Colonic mucosa (tissue), 4 donors: Measurements from ENCODE around the gene MMD. TPM values are rescaled to one million over a fixed set of nuclear protein-coding genes. Genes with fewer than 3 reads are reported as not detected.

Source experiments
- DNase-seq: peaks from one replicate; pipeline ENCODE4 v3.0.0-alpha.2; 2020
- H3K27ac ChIP-seq: fragments of 200-600 bp; one replicate; pipeline ENCODE4 v1.8.0; 2021
- H3K27me3 ChIP-seq: fragments of 200-600 bp; one replicate; pipeline ENCODE4 v1.8.0; 2021
- H3K36me3 ChIP-seq: fragments of 200-600 bp; one replicate; pipeline ENCODE4 v1.8.0; 2021
- H3K4me1 ChIP-seq: fragments of 200-600 bp; one replicate; pipeline ENCODE4 v1.8.0; 2021; ENCODE audit warnings: mild to moderate bottlenecking
- H3K4me3 ChIP-seq: fragments of 200-600 bp; one replicate; pipeline ENCODE4 v1.8.0; 2021
- H3K9ac ChIP-seq, 2 donors: one replicate each; pipeline ENCODE4 v1.7.0; 2013; ENCODE audit warnings: control low read depth in 2 of 2, low read depth in 2 of 2, low read length in 2 of 2
- H3K9me3 ChIP-seq: fragments of 200-600 bp; one replicate; pipeline ENCODE4 v1.8.0; 2021
- intact Hi-C: fragments of 100-400 bp; cut with DNase I; formaldehyde crosslinking; loops from one replicate; pipeline ENCODE4 v1.14.1; 2022
- total RNA-seq, 2 donors: library from RNA; stranded (reverse); fragmentation: NEBNext Ultra II Directional in 1 of 2; extraction: Animal tissue kit (Norgen Biotek cat#: 25700) in 1 of 2; gene quantifications; one replicate each; pipeline ENCODE4 v1.2.1, GENCODE V29; 2021
- TF ChIP-seq, protein P1 (sequence below): fragments of 200-600 bp; IDR thresholded peaks from one replicate; pipeline ENCODE4 v1.8.0; 2022; ENCODE audit warnings: antibody characterized with exemption, mild to moderate bottlenecking
- donor health status: healthy.
- donor health status: DM: no; HTN: no; CAD: no.
- donor health status: DM: no; HTN: no; CAD: no.

The MMD gene
- total RNA-seq, 2 donors from 2014 or later = 17.3 to 20.0 TPM

DNA sequence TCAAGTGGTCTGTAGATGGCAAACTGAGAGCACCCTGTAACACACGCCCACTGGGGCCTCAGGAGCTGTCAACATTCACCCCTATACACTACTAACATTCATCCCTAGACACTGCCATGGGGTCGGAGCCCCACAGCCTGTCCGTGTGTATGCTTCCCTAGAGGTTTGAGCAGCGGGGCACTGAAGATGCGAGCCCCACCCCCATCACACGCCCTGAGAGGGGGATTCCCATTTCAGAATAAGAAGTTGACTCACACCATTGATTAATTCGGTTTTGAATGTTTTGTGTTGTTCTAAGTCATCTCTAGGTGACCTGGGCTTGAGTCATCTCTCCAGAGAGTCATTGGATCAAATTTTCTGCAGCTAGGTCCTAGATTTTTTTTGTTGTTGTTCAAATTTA is 37.3 kb upstream of the MMD start:
- TF ChIP-seq, protein P1, sequence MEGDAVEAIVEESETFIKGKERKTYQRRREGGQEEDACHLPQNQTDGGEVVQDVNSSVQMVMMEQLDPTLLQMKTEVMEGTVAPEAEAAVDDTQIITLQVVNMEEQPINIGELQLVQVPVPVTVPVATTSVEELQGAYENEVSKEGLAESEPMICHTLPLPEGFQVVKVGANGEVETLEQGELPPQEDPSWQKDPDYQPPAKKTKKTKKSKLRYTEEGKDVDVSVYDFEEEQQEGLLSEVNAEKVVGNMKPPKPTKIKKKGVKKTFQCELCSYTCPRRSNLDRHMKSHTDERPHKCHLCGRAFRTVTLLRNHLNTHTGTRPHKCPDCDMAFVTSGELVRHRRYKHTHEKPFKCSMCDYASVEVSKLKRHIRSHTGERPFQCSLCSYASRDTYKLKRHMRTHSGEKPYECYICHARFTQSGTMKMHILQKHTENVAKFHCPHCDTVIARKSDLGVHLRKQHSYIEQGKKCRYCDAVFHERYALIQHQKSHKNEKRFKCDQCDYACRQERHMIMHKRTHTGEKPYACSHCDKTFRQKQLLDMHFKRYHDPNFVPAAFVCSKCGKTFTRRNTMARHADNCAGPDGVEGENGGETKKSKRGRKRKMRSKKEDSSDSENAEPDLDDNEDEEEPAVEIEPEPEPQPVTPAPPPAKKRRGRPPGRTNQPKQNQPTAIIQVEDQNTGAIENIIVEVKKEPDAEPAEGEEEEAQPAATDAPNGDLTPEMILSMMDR = no peak
- no peak overlapping the region for H3K9ac ChIP-seq
- H3K4me3 ChIP-seq = no peak overlapping the region
- intact Hi-C loops = no loop called here
- no peak overlapping the region for H3K27ac ChIP-seq
- no peaks in the 10 kb centered on the region for H3K9me3 ChIP-seq
- DNase-seq = no peak
- H3K27me3 ChIP-seq = no peaks in the 10 kb centered on the region
- no peaks in the 10 kb centered on the region for H3K36me3 ChIP-seq
- H3K4me1 ChIP-seq = no peaks in the 10 kb centered on the region

DNA sequence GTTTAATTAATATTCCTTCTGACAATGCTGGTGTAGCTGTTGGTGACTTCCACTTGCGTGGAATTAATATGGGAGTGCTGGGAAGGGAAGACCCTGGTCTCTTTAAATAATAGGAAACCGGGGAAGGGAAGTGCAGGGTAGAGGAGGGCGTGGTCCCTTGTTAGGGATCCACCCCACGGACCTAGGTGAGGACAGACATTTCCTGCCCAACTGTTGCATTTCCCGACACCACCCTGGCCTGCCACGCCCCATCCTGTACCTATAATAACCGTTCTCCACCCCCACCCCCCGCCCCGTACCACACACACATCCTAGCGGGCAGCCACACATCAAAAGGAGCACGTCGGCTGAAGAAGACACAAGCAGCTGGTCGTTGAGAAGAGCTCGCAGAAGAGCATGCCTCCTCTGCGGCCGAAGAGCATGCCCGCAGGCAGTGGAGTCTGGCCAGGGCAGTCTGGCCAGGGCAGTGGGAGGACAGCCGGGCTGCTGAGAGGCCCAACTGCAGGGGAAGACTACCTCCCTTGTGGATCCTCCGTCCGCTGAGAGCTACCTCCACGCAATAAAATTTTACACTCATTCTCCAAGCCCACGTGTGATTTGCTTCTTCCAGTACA is 36.8 kb upstream of the MMD start:
- Histone ChIP-seq H3K9ac (no peak overlapping the region), H3K27me3 (no peaks in the 10 kb centered on the region), H3K9me3 (no peaks in the 10 kb centered on the region), H3K4me3 (no peak overlapping the region), H3K27ac (no peak overlapping the region), H3K4me1 (no peaks in the 10 kb centered on the region), H3K36me3 (no peaks in the 10 kb centered on the region)
- no peak for DNase-seq
- TF ChIP-seq, protein P1 = no peak
- intact Hi-C loops = no loop called here

- intact Hi-C loops = no loop called here
- Histone ChIP-seq H3K27ac (no peak overlapping the region), H3K36me3 (no peaks in the 10 kb centered on the region)
These were observed 34.9 kb upstream of the MMD start for GRCh38 chr17:55456307-55457240.

GRCh38 chr17:55454906-55455474 is 33.4 kb upstream of the MMD start:
- Histone ChIP-seq H3K27me3 (no peaks in the 10 kb centered on the region), H3K9me3 (no peaks in the 10 kb centered on the region), H3K9ac (no peak overlapping the region), H3K4me3 (no peak overlapping the region), H3K36me3 (no peaks in the 10 kb centered on the region), H3K27ac (peak overlapping the region; percentile 8), H3K4me1 (no peaks in the 10 kb centered on the region)
- TF ChIP-seq, protein P1 = no peak
- intact Hi-C loops = no loop called here
- no peak for DNase-seq

More at GRCh38 chr17:55456307-55457240, 34.9 kb upstream of the MMD start:
- H3K9ac ChIP-seq = no peak overlapping the region
- no peaks in the 10 kb centered on the region for H3K27me3 ChIP-seq
- no peaks in the 10 kb centered on the region for H3K9me3 ChIP-seq
- DNase-seq = no peak
- H3K4me3 ChIP-seq = no peak overlapping the region
- TF ChIP-seq, protein P1 = no peak
- no peaks in the 10 kb centered on the region for H3K4me1 ChIP-seq

DNA sequence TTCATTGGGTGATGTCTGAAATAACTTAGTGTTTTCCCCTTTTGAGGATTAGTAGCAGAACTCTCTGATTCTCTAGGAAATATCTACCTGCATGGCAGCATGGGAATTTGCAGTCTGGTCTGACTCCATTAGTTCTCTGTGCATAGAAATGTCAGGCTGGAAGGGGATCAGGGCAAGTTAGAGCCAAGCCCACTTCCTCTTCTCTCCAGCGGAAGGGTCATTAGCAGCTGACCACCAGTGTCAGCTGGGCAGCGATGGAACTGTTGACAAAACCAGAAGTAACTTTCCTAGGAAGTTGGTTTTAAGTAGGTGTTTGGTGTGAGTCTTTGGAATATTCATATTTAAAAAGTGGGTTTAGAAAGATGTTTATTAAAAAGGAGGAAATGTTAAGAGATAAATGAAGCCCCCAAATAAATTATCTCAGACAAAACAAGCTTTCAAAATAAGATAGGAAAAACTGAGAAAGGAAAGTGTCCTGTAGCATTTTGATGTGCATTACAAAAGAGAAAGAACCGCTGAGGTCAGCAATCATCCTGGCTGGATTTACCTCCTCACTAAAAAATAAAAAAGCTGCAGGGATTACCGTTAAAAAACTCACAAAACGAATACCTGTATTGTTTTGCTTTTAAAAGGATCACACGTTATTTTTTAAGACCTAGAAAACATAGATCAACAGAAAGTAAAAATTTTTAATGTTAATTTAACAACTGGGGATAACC is 32.4 kb upstream of the MMD start:
- Histone ChIP-seq H3K9ac (no peak overlapping the region), H3K4me1 (no peaks in the 10 kb centered on the region), H3K9me3 (no peaks in the 10 kb centered on the region), H3K4me3 (no peak overlapping the region), H3K27ac (peak overlapping the region; percentile 14), H3K27me3 (no peaks in the 10 kb centered on the region), H3K36me3 (no peaks in the 10 kb centered on the region)
- intact Hi-C loops = no loop called here
- TF ChIP-seq, protein P1 = no peak
- DNase-seq = no peak
